ENCODE results near the gene WNT11.

WNT11 gene

DNA sequence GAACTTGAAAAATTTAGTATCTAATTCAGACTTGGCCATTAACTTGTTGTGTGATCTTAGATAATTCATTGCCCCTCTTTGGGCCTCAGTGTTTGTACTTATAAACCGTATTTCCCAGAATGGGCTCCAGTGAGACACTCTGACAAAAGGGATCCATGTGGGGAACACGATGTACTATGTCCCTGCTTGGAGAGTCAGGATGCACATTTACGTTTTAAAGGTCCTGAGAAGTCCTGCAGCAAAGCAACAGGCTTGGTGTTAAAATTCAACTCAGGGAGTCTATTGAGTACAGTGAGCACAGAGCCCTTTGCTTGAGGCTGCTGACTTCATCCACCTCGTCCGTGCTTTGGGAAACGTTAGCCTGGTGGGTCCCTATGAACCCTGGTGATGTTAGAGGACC lies 9.0 kb downstream of the WNT11 start:
- TF ChIP-seq, protein P1, sequence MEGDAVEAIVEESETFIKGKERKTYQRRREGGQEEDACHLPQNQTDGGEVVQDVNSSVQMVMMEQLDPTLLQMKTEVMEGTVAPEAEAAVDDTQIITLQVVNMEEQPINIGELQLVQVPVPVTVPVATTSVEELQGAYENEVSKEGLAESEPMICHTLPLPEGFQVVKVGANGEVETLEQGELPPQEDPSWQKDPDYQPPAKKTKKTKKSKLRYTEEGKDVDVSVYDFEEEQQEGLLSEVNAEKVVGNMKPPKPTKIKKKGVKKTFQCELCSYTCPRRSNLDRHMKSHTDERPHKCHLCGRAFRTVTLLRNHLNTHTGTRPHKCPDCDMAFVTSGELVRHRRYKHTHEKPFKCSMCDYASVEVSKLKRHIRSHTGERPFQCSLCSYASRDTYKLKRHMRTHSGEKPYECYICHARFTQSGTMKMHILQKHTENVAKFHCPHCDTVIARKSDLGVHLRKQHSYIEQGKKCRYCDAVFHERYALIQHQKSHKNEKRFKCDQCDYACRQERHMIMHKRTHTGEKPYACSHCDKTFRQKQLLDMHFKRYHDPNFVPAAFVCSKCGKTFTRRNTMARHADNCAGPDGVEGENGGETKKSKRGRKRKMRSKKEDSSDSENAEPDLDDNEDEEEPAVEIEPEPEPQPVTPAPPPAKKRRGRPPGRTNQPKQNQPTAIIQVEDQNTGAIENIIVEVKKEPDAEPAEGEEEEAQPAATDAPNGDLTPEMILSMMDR (IDR thresholded peaks at IDR 0.05; ENCODE audit: low read depth, low read length) = no peak
- DNase-seq (ENCODE audit: extremely low read depth, low read depth) = no peak

- no peak for DNase-seq (ENCODE audit: extremely low read depth, low read depth)
- TF ChIP-seq, protein P1 (IDR thresholded peaks at IDR 0.05; ENCODE audit: low read depth, low read length) = no peak
Observed at GRCh38 chr11:76196849-76197248, 9.5 kb downstream of the WNT11 start.

- DNase-seq (ENCODE audit: extremely low read depth, low read depth) = no peak
- TF ChIP-seq, protein P1 (IDR thresholded peaks at IDR 0.05; ENCODE audit: low read depth, low read length) = no peak
Observed at GRCh38 chr11:76194872-76195668, 11.2 kb downstream of the WNT11 start.

DNA sequence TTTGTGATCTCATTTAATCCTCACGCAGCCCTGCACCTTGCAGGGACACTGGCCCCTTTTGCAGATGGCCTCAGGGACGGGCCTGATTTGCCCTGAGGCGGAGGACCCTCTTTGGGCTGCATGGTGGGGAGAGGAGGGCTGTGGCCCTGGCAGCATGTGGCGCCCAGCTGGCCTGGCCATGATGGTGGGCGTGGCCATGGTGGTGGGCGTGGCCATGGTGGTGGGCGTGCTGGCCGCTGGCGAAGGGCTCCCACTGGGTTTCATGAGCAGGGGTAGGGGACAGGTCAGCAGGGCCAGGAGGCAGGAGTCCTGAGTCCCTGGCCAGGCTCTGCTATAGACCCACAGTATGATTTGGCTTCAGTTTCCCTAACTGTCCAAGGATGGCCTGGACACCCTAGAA lies 13.1 kb downstream of the WNT11 start:
- TF ChIP-seq, protein P1 (IDR thresholded peaks at IDR 0.05; ENCODE audit: low read depth, low read length) = no peak
- DNase-seq (ENCODE audit: extremely low read depth, low read depth) = no peak

DNA sequence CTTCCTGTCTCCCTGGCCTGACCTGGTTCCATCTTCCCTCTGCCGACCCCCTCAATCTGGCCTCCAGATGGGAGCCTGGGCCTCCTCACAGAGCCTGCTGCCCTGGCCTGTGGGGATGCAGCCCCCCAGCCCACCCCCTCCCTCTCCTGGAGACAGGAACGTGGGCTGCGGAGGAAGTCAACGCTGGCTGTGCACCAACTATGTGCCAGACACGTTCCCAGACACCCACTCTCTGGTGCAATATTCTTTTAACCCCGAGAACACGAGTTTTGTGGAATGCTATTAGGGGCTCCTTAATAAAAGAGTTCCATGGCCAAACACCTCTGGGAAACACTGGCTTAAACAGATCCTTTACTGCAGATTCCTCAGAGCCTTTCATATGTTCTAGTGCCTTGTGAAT lies 15.9 kb downstream of the WNT11 start:
- TF ChIP-seq, protein P1 (IDR thresholded peaks at IDR 0.05; ENCODE audit: low read depth, low read length) = no peak
- DNase-seq (ENCODE audit: extremely low read depth, low read depth) = no peak

- DNase-seq (ENCODE audit: extremely low read depth, low read depth) = no peak
- TF ChIP-seq, protein P1 (IDR thresholded peaks at IDR 0.05; ENCODE audit: low read depth, low read length) = no peak
Observed at GRCh38 chr11:76189682-76190081, 16.6 kb downstream of the WNT11 start.

DNA sequence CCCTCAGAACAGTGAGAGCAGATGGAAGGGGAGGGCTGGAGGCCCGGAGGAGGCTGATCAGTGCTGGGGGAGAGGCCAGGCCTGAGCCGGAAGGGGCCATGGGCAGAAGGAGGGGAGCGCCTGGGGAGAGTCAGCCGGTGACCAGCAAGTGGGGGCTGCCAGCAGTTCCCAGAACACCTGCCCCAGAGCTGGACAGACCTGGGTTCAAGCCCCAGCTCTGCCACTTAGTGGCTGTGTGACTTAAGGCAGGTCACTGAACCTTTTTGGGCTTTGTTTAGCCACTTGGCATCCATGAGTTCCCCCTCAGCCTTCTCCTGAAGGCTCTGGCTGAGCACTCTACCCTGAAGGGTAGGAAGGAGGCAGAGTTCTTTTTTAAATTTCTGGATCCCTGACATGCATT lies 17.4 kb downstream of the WNT11 start:
- TF ChIP-seq, protein P1 (IDR thresholded peaks at IDR 0.05; ENCODE audit: low read depth, low read length) = no peak
- DNase-seq (ENCODE audit: extremely low read depth, low read depth) = no peak
